MCF 10A (cell line): Measurements from ENCODE around the gene MINAR1. TPM values are rescaled to one million over a fixed set of nuclear protein-coding genes. Genes with fewer than 3 reads are reported as not detected.

Source experiments
- BruUV-seq: library from RNA; stranded (reverse); fragments of 400-500 nt; replicated peaks from 2 replicates; lab custom pipeline; 2021; lab: Mats Ljungman, UMichigan
- CTCF ChIA-PET: fragments of 300-600 bp; sonication (Branson Sonifier 250); formaldehyde crosslinking; extraction: SDS; loops from one replicate; lab custom pipeline; 2021; ENCODE audit warnings: antibody characterized with exemption, inconsistent platforms; lab: Yijun Ruan, JAX
- POLR2A ChIA-PET: fragments of 300-600, 350-650 bp; sonication (Branson Sonifier 250); formaldehyde crosslinking; extraction: SDS; loops from one replicate; lab custom pipeline; 2020; ENCODE audit warnings: antibody characterized with exemption, inconsistent platforms; lab: Yijun Ruan, JAX
- DNase-seq: peaks from one replicate; pipeline ENCODE4 v3.0.0-alpha.2; 2018; ENCODE audit not compliant: unreplicated experiment
- H3K27ac Mint-ChIP-seq: one replicate; pipeline ENCODE4 v1.8.0; 2022; ENCODE audit warnings: mild to moderate bottlenecking, low read depth, mixed read lengths; ENCODE audit not compliant: unreplicated experiment
- H3K27me3 Mint-ChIP-seq: one replicate; pipeline ENCODE4 v1.8.0; 2022; ENCODE audit warnings: mixed read lengths; ENCODE audit not compliant: insufficient read depth, unreplicated experiment
- H3K36me3 Mint-ChIP-seq: one replicate; pipeline ENCODE4 v1.8.0; 2022; ENCODE audit warnings: mild to moderate bottlenecking, moderate library complexity, mixed read lengths; ENCODE audit not compliant: insufficient read depth, unreplicated experiment
- H3K4me1 Mint-ChIP-seq: one replicate; pipeline ENCODE4 v1.8.0; 2022; ENCODE audit warnings: mixed read lengths; ENCODE audit not compliant: insufficient read depth, unreplicated experiment
- H3K4me3 Mint-ChIP-seq: one replicate; pipeline ENCODE4 v1.8.0; 2022; ENCODE audit warnings: mild to moderate bottlenecking, moderate library complexity, mixed read lengths; ENCODE audit not compliant: unreplicated experiment
- H3K9me3 Mint-ChIP-seq: one replicate; pipeline ENCODE4 v1.8.0; 2022; ENCODE audit warnings: mixed read lengths; ENCODE audit not compliant: unreplicated experiment
- intact Hi-C: fragments of 100-400 bp; cut with micrococcal nuclease; formaldehyde crosslinking; loops from 2 replicates; pipeline ENCODE4 v1.14.1; 2022
- total RNA-seq: library from RNA; stranded (reverse); gene quantifications from 2 replicates; pipeline ENCODE4 v1.2.3, GENCODE V29; 2022
- TF ChIP-seq, protein P1 (sequence below): fragments of 200-600 bp; IDR thresholded peaks from one replicate; pipeline ENCODE4 v1.8.0; 2022; ENCODE audit warnings: antibody characterized with exemption, mild to moderate bottlenecking; ENCODE audit not compliant: unreplicated experiment

MINAR1 gene
- total RNA-seq, 1 experiment from 2014 or later, result 0.47 TPM

DNA sequence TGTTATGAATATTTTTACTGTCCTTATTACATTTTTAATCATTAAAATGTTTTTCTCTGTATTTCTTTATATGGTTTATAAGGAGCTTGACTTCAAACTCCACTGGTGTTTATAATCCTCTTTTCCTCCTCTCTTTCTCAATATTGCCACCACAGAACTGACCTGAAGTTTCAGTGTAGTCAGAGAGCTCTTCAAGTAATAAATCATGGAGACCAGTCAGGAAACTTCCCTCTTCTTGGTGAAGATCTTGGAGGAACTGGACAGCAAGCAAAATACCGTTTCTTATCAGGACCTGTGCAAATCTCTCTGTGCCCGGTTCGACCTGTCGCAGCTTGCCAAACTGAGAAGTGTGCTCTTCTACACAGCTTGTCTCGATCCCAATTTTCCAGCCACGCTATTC is 23.8 kb downstream of the MINAR1 start:
- Mint-ChIP-seq H3K27ac (no peak overlapping the region), H3K4me1 (no peaks in the 10 kb centered on the region), H3K4me3 (no peak overlapping the region), H3K36me3 (no peaks in the 10 kb centered on the region), H3K27me3 (no peaks in the 10 kb centered on the region), H3K9me3 (no peaks in the 10 kb centered on the region)
- TF ChIP-seq, protein P1, sequence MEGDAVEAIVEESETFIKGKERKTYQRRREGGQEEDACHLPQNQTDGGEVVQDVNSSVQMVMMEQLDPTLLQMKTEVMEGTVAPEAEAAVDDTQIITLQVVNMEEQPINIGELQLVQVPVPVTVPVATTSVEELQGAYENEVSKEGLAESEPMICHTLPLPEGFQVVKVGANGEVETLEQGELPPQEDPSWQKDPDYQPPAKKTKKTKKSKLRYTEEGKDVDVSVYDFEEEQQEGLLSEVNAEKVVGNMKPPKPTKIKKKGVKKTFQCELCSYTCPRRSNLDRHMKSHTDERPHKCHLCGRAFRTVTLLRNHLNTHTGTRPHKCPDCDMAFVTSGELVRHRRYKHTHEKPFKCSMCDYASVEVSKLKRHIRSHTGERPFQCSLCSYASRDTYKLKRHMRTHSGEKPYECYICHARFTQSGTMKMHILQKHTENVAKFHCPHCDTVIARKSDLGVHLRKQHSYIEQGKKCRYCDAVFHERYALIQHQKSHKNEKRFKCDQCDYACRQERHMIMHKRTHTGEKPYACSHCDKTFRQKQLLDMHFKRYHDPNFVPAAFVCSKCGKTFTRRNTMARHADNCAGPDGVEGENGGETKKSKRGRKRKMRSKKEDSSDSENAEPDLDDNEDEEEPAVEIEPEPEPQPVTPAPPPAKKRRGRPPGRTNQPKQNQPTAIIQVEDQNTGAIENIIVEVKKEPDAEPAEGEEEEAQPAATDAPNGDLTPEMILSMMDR, result no peak
- no TSS peak for BruUV-seq
- ChIA-PET POLR2A (no interaction called here), CTCF (no interaction called here)
- intact Hi-C loops, result no loop called here
- DNase-seq, result no peak

GRCh38 chr15:79458491-79458890 is 26.4 kb downstream of the MINAR1 start:
- intact Hi-C loops, result no loop called here
- CTCF ChIA-PET, result no interaction called here
- DNase-seq, result no peak
- TF ChIP-seq, protein P1, result no peak
- H3K4me1 Mint-ChIP-seq, result no peaks in the 10 kb centered on the region
- no peak overlapping the region for H3K4me3 Mint-ChIP-seq
- no peaks in the 10 kb centered on the region for H3K9me3 Mint-ChIP-seq
- no TSS peak for BruUV-seq
- H3K36me3 Mint-ChIP-seq, result no peaks in the 10 kb centered on the region
- H3K27me3 Mint-ChIP-seq, result no peaks in the 10 kb centered on the region
- no peak overlapping the region for H3K27ac Mint-ChIP-seq
- POLR2A ChIA-PET, result no interaction called here

GRCh38 chr15:79459666-79460065 is 27.5 kb downstream of the MINAR1 start:
- no peaks in the 10 kb centered on the region for H3K36me3 Mint-ChIP-seq
- no peak overlapping the region for H3K4me3 Mint-ChIP-seq
- H3K27me3 Mint-ChIP-seq, result no peaks in the 10 kb centered on the region
- H3K9me3 Mint-ChIP-seq, result no peaks in the 10 kb centered on the region
- no peak overlapping the region for H3K27ac Mint-ChIP-seq
- TF ChIP-seq, protein P1, result no peak
- ChIA-PET POLR2A (no interaction called here), CTCF (no interaction called here)
- DNase-seq, result no peak
- H3K4me1 Mint-ChIP-seq, result no peaks in the 10 kb centered on the region
- BruUV-seq, result no TSS peak
- intact Hi-C loops, result no loop called here

DNA sequence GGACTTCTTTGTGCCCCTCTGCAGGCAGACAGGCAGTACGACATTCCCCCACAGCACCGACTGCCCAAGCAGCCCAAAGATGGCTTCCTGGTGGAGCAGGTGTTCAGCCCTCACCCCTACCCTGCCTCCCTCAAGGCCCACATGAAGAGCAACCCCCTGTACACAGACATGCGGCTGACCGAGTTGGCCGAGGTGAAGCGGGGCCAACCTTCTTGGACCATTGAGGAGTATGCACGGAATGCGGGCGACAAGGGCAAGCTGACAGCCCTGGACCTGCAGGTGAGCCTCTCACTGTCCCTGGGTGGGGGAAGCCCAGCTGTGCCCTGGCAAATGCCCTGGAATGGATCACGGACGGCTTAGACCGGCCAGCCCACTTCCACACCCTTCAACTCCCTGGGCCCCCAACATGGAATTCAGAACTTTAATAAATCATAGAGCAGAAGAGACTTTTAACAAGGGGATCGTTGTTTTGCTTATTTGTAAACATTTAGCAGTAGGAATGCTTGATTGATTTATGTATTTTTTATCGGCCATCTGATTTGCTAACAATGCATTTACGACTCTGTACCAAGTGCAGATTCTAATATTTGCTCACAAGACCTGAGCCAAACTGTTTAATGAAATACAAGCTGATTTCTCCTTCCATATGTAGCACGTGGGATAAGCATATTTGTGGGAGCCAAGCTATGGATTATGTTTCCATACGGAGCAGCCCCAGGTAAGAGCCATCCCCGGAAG is 31.1 kb downstream of the MINAR1 start:
- Mint-ChIP-seq H3K4me3 (no peak overlapping the region), H3K4me1 (no peaks in the 10 kb centered on the region), H3K27ac (no peak overlapping the region), H3K9me3 (no peaks in the 10 kb centered on the region), H3K27me3 (no peaks in the 10 kb centered on the region), H3K36me3 (no peaks in the 10 kb centered on the region)
- CTCF ChIA-PET, result no interaction called here
- TF ChIP-seq, protein P1, result no peak
- POLR2A ChIA-PET, result interaction anchor here (0.6 kb wide), 1 partner anchor 347 kb away, joined by 3 read pairs; no protein-coding TSS in a partner anchor
- no peak for DNase-seq
- intact Hi-C loops, result no loop called here
- no TSS peak for BruUV-seq
